Esophagus squamous epithelium (tissue), 5 donors: Measurements from ENCODE around the gene SCLY. TPM values are rescaled to one million over a fixed set of nuclear protein-coding genes. Genes with fewer than 3 reads are reported as not detected.

ENCODE experiments used
- DNase-seq: peaks from one replicate; lab custom pipeline; 2025; lab: John Stamatoyannopoulos, UW
- H3K27ac ChIP-seq, 4 donors: fragments of 200-600 bp; sonication (generic); one replicate each; pipeline ENCODE4 v1.5.1; 2016 to 2019; ENCODE audit warnings: mild to moderate bottlenecking in 1 of 4
- H3K27me3 ChIP-seq, 4 donors: fragments of 200-600 bp; sonication (generic); 1 replicate in 3 of 4; 2 replicates in 1 of 4; pipeline versions ENCODE4 v1.5.1 to v1.6.0; 2017 to 2021; ENCODE audit warnings: antibody characterized with exemption in 1 of 4
- H3K36me3 ChIP-seq, 3 donors: fragments of 200-600 bp; sonication (generic); one replicate each; pipeline ENCODE4 v1.5.1; 2016 to 2019
- H3K4me1 ChIP-seq, 3 donors: fragments of 200-600 bp; sonication (generic); one replicate each; pipeline ENCODE4 v1.5.1; 2017 to 2019
- H3K4me3 ChIP-seq, 4 donors: fragments of 200-600 bp; sonication (generic); 1 replicate in 3 of 4; 2 replicates in 1 of 4; pipeline ENCODE4 v1.5.1; 2016 to 2019; ENCODE audit warnings: mild to moderate bottlenecking in 2 of 4, moderate library complexity in 1 of 4
- H3K9me3 ChIP-seq, 3 donors: fragments of 200-600 bp; sonication (generic); one replicate each; pipeline ENCODE4 v1.5.1; 2016 to 2019
- POLR2A ChIP-seq, 4 donors: fragments of 450-650 bp; IDR thresholded peaks; one replicate each; pipeline ENCODE4 v1.6.1; 2017; ENCODE audit warnings: antibody characterized with exemption in 4 of 4, mild to moderate bottlenecking in 4 of 4, moderate library complexity in 3 of 4
- WGBS, 2 donors: methylation state at CpG; one replicate each; pipeline ENCODE4 v1.1.5; 2018; 5-methylcytosine and 5-hydroxymethylcytosine counted together
- intact Hi-C: fragments of 100-400 bp; cut with DNase I; formaldehyde crosslinking; loops from one replicate; pipeline ENCODE4 v1.15.0; 2022
- total RNA-seq, 4 donors: library from RNA; depleted of rRNA; stranded (reverse); fragments of >200 nt; gene quantifications; one replicate each; pipeline ENCODE4 v1.1.0, GENCODE V29; 2016
- TF ChIP-seq, protein P1 (sequence below), 6 experiments: fragments of 450-650 bp in 4 of 6; fragments of 200-600 bp in 2 of 6; sonication (generic) in 2 of 6; IDR thresholded peaks; one replicate each; pipeline ENCODE4 v1.5.1; 2016 to 2019; ENCODE audit warnings: antibody characterized with exemption in 6 of 6, mild to moderate bottlenecking in 4 of 6, moderate library complexity in 4 of 6
- donor health status: DM: yes; HTN: yes; CAD: no.

Gene SCLY, protein sequence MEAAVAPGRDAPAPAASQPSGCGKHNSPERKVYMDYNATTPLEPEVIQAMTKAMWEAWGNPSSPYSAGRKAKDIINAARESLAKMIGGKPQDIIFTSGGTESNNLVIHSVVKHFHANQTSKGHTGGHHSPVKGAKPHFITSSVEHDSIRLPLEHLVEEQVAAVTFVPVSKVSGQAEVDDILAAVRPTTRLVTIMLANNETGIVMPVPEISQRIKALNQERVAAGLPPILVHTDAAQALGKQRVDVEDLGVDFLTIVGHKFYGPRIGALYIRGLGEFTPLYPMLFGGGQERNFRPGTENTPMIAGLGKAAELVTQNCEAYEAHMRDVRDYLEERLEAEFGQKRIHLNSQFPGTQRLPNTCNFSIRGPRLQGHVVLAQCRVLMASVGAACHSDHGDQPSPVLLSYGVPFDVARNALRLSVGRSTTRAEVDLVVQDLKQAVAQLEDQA
- total RNA-seq = 10 to 100 TPM in 2 of 4 donors, 1 to 10 TPM in 2; 3.0 to 14.0 (median 11.4) TPM

DNA sequence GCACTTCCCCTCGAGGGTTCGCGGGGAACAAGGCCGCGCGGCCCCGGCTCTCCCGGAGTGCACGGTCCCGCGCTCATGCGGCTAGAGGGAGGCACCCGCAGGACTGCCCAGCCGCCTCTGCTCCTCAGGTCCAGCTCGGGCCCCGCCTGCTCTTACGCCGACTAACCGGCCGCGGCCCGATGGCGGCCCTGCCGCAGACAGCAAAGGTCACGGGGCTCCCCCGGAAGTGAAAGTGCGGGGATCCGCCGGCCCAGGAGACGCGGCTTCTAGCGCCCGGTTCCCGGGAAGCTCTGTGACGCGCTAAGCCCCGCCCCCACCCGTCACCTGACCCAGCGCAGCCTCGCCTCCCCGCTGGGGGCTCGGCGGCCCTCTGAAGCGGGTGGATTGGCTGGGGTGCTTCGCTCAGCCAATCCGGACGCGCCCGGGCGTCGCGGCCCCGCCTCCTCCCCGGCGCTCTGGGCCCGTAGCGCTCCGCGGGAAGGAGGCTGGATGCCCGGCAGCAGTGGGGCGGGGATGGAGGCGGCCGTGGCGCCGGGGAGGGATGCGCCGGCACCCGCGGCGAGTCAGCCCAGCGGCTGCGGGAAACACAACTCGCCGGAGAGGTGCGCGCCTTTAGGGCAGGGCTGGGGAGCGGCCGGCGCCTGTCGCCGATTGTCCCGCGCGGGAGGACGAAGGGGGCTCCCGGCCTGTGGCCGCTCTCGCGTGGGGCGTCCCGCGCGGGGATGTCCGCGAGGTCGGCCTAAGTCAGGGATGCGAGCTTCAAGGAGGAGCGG lies at the start of gene SCLY:
SCLY (plus strand) TSS at position 460 of the 773 bp plus-strand sequence; CDS start at position 514, 54 bp downstream.
- H3K27ac ChIP-seq = peak within 1 kb of the TSS; percentile 89 to 93 (median 91)
- H3K4me1 ChIP-seq = peaks cover 0 to 24% (median 12%) of the 10 kb centered on the region in 3 donors
- H3K4me3 ChIP-seq = peak within 1 kb of the TSS; percentile 83 to 87 (median 86)
- DNase-seq = peak; percentile 64
- 0% methylated on average over 19 of the region's 98 CpGs; no CpG with 5 or more reads in 1 of the 2 donors for WGBS, 2 donors
- no peaks in the 10 kb centered on the region for H3K27me3 ChIP-seq
- no peaks in the 10 kb centered on the region for H3K9me3 ChIP-seq
- peaks cover 0 to 12% (median 0%) of the 10 kb centered on the region in 3 donors for H3K36me3 ChIP-seq
- TF ChIP-seq, protein P1, sequence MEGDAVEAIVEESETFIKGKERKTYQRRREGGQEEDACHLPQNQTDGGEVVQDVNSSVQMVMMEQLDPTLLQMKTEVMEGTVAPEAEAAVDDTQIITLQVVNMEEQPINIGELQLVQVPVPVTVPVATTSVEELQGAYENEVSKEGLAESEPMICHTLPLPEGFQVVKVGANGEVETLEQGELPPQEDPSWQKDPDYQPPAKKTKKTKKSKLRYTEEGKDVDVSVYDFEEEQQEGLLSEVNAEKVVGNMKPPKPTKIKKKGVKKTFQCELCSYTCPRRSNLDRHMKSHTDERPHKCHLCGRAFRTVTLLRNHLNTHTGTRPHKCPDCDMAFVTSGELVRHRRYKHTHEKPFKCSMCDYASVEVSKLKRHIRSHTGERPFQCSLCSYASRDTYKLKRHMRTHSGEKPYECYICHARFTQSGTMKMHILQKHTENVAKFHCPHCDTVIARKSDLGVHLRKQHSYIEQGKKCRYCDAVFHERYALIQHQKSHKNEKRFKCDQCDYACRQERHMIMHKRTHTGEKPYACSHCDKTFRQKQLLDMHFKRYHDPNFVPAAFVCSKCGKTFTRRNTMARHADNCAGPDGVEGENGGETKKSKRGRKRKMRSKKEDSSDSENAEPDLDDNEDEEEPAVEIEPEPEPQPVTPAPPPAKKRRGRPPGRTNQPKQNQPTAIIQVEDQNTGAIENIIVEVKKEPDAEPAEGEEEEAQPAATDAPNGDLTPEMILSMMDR (IDR thresholded peaks at IDR 0.05) = peak in 2 of 6 experiments; percentile 3 to 15
- peak in 3 of 4 donors; percentile 33 to 78 (median 67) for TF ChIP-seq POLR2A (IDR thresholded peaks at IDR 0.05)
- intact Hi-C loops = no loop called here

DNA sequence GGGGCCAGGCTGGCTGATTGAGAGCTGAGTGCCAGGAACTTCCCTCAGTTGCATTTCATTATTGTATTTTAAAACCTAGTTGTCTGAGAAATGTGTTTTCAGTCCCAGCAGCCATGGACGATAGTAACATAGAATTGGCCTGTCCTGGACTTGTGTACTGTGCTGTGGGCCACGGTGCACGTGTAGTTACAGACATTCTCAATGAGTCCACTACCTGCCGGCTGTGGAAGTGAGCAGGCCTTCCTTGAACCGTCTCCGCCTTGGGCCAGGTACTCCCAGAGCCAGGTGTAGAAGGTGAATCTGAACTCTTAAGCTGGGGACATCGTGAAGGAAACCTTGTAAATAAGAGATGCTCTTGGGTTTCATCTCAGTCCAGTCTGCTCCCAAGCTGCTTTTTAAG lies 47.0 kb upstream of the SCLY start:
- H3K4me1 ChIP-seq = no peaks in the 10 kb centered on the region
- no peaks in the 10 kb centered on the region for H3K9me3 ChIP-seq
- intact Hi-C loops = no loop called here
- WGBS, 2 donors = 94 to 97% methylated on average over 7 of the region's 7 CpGs
- no peak overlapping the region for H3K4me3 ChIP-seq
- TF ChIP-seq, protein P1 (IDR thresholded peaks at IDR 0.05) = no peak
- H3K27ac ChIP-seq = no peak overlapping the region
- H3K36me3 ChIP-seq = peaks cover 0 to 23% (median 0%) of the 10 kb centered on the region in 3 donors
- no peak for DNase-seq
- no peaks in the 10 kb centered on the region for H3K27me3 ChIP-seq

DNA sequence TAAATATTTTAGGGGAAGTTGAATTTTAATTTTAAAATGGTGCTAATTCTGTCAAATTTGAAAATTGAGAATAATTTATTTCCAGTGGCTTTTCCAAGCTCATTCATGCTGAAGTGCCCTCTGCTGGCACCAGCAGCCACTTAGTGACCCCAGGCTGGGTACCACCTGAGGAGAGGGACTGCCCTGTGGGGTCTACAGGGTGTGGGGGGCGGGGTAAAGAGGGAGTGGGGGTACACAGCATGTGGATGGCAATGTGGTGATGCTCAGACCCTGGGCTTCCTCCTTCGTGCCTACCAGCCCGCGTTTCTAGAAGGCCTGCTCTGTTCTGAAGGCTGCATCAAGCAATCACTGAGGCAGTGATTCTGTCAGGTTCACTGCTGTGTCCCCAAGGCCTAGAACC lies 45.1 kb upstream of the SCLY start:
- TF ChIP-seq POLR2A (IDR thresholded peaks at IDR 0.05) = no peak
- TF ChIP-seq, protein P1 (IDR thresholded peaks at IDR 0.05) = no peak
- Histone ChIP-seq H3K36me3 (peaks cover 0 to 34% (median 0%) of the 10 kb centered on the region in 3 donors), H3K4me3 (no peak overlapping the region), H3K9me3 (no peaks in the 10 kb centered on the region), H3K27me3 (no peaks in the 10 kb centered on the region), H3K4me1 (peaks cover 0 to 5% (median 0%) of the 10 kb centered on the region in 3 donors), H3K27ac (no peak overlapping the region)
- 58 to 94% methylated on average over 2 to 3 of the region's 4 CpGs for WGBS, 2 donors
- no peak for DNase-seq
- intact Hi-C loops = no loop called here

GRCh38 chr2:238016526-238016925 lies 44.3 kb upstream of the SCLY start:
- peaks cover 0 to 5% (median 0%) of the 10 kb centered on the region in 3 donors for H3K4me1 ChIP-seq
- H3K36me3 ChIP-seq = peaks cover 0 to 42% (median 0%) of the 10 kb centered on the region in 3 donors
- no peaks in the 10 kb centered on the region for H3K9me3 ChIP-seq
- no peak for TF ChIP-seq POLR2A (IDR thresholded peaks at IDR 0.05)
- TF ChIP-seq, protein P1 (IDR thresholded peaks at IDR 0.05) = no peak
- H3K27ac ChIP-seq = no peak overlapping the region
- no peak overlapping the region for H3K4me3 ChIP-seq
- H3K27me3 ChIP-seq = no peaks in the 10 kb centered on the region
- no peak for DNase-seq
- intact Hi-C loops = no loop called here
- 77 to 93% methylated on average over 8 of the region's 8 CpGs for WGBS, 2 donors
